Activated B cell treated with CpG ODN at 0.5 μM for 24 hours (primary cell): Measurements from ENCODE around the gene TRAPPC6A. TPM values are rescaled to one million over a fixed set of nuclear protein-coding genes. Genes with fewer than 3 reads are reported as not detected.

ENCODE experiments used
- ATAC-seq: fragments of 200-7000 bp; cut with Tn5 transposase; one replicate; pipeline ENCODE4 v1.10.0; 2021; ENCODE audit warnings: low read depth, mild to moderate bottlenecking, moderate library complexity
- CTCF ChIA-PET: fragments of 350-600 bp; sonication (Branson Sonifier 250); formaldehyde crosslinking; loops from one replicate; lab custom pipeline; 2021; ENCODE audit warnings: antibody characterized with exemption; lab: Charles Lee
- POLR2A ChIA-PET: fragments of 350-600 bp; sonication (Branson Sonifier 250); formaldehyde crosslinking; loops from one replicate; lab custom pipeline; 2021; ENCODE audit warnings: antibody characterized with exemption; lab: Charles Lee
- DNase-seq: peaks from one replicate; pipeline ENCODE4 v3.0.0; 2022
- H3K27ac Mint-ChIP-seq: one replicate; pipeline ENCODE4 v1.8.0; 2020; ENCODE audit warnings: mixed read lengths
- H3K27me3 Mint-ChIP-seq: one replicate; pipeline ENCODE4 v1.8.0; 2021; ENCODE audit warnings: mixed read lengths
- H3K36me3 Mint-ChIP-seq: one replicate; pipeline ENCODE4 v1.8.0; 2021; ENCODE audit warnings: low read depth, mixed read lengths
- H3K4me1 Mint-ChIP-seq: one replicate; pipeline ENCODE4 v1.8.0; 2021; ENCODE audit warnings: mixed read lengths
- H3K4me3 Mint-ChIP-seq: one replicate; pipeline ENCODE4 v1.8.0; 2020; ENCODE audit warnings: mild to moderate bottlenecking, mixed read lengths
- H3K9me3 Mint-ChIP-seq: one replicate; pipeline ENCODE4 v1.8.0; 2020; ENCODE audit warnings: mixed read lengths
- intact Hi-C: fragments of 100-400 bp; cut with micrococcal nuclease; formaldehyde crosslinking; loops from one replicate; pipeline ENCODE4 v1.15.1; 2024
- total RNA-seq: library from RNA; stranded (reverse); gene quantifications from 2 replicates; pipeline ENCODE4 v1.2.3, GENCODE V29; 2022
- TF ChIP-seq, protein P1 (sequence below): fragments of 200-600 bp; IDR thresholded peaks from one replicate; pipeline ENCODE4 v1.8.0; 2022; ENCODE audit warnings: antibody characterized with exemption, mild to moderate bottlenecking

The TRAPPC6A gene
- total RNA-seq, 1 donor from 2014 or later, result 56.0 TPM

DNA sequence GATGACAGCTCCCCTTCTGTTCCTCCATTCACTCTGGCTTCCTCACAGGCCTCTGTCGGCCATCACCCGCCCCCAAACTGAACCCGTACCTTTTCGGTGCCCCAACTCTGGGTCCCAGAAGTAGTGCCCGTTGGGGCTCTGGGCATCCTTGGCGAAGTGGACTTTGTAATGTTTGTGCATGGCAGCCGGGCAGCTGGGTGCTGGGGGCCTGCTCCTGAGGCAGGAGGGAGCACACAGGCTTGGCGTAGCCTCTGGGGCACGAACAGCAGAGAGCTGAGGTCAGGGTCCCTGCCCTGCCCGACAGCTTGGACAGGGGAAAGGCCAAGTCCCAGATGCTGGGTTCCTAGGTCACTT, 18.1 kb downstream of the TRAPPC6A start:
- Mint-ChIP-seq H3K9me3 (no peaks in the 10 kb centered on the region), H3K27me3 (peaks cover 37% of the 10 kb centered on the region), H3K4me3 (no peak overlapping the region), H3K4me1 (peaks cover 13% of the 10 kb centered on the region), H3K27ac (no peak overlapping the region), H3K36me3 (no peaks in the 10 kb centered on the region)
- CTCF ChIA-PET, result no interaction called here
- intact Hi-C loops, result no loop called here
- DNase-seq (no peak), ATAC-seq (no peak)
- TF ChIP-seq, protein P1, sequence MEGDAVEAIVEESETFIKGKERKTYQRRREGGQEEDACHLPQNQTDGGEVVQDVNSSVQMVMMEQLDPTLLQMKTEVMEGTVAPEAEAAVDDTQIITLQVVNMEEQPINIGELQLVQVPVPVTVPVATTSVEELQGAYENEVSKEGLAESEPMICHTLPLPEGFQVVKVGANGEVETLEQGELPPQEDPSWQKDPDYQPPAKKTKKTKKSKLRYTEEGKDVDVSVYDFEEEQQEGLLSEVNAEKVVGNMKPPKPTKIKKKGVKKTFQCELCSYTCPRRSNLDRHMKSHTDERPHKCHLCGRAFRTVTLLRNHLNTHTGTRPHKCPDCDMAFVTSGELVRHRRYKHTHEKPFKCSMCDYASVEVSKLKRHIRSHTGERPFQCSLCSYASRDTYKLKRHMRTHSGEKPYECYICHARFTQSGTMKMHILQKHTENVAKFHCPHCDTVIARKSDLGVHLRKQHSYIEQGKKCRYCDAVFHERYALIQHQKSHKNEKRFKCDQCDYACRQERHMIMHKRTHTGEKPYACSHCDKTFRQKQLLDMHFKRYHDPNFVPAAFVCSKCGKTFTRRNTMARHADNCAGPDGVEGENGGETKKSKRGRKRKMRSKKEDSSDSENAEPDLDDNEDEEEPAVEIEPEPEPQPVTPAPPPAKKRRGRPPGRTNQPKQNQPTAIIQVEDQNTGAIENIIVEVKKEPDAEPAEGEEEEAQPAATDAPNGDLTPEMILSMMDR, result no peak
- POLR2A ChIA-PET, result no interaction called here

DNA sequence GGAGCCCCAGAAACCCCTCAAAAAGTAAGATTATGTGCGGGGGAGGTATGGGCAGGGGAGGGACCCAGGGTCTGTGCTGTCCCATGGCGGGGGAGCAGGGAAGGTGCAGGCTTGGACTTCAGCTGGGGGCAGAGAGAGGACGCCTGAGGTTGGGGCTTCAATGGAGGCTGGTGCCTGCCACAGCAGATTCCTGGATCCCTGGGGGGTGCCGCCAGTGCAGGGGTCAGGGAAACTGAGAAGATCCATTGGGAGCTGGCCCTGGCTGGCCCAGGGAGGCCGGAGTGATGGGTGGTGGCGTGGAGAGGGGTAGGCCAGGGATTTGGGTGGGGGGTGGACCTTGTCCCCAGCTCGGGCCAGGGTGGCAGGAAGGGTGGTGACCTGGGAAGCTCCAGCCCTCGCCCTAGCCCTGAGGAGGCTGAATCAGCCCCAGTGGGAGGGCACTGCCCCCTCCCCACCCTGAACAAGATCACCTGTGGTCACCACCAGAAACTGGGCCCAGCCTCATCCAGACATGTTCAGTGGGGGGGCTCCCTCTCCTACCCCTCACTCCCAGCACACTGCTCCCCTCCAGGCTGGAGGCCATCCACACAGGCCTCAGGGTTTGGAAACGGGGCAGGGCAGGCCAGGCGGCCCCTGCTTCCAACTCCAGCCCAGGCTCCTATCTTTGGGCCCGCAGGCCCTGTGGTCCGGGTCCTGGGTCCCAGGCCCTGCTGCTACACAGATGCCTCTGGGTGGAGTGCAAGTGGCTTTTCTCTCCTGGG, 18.6 kb downstream of the TRAPPC6A start:
- peaks cover 9% of the 10 kb centered on the region for H3K4me1 Mint-ChIP-seq
- H3K27me3 Mint-ChIP-seq, result peaks cover 38% of the 10 kb centered on the region
- POLR2A ChIA-PET, result interaction anchor here (1.0 kb wide), 1 partner anchor 20 kb away, joined by 3 read pairs; no protein-coding TSS in a partner anchor
- TF ChIP-seq, protein P1, result no peak
- CTCF ChIA-PET, result no interaction called here
- no peak overlapping the region for H3K4me3 Mint-ChIP-seq
- H3K9me3 Mint-ChIP-seq, result no peaks in the 10 kb centered on the region
- no peak for DNase-seq
- intact Hi-C loops, result no loop called here
- no peaks in the 10 kb centered on the region for H3K36me3 Mint-ChIP-seq
- H3K27ac Mint-ChIP-seq, result no peak overlapping the region
- ATAC-seq, result no peak

DNA sequence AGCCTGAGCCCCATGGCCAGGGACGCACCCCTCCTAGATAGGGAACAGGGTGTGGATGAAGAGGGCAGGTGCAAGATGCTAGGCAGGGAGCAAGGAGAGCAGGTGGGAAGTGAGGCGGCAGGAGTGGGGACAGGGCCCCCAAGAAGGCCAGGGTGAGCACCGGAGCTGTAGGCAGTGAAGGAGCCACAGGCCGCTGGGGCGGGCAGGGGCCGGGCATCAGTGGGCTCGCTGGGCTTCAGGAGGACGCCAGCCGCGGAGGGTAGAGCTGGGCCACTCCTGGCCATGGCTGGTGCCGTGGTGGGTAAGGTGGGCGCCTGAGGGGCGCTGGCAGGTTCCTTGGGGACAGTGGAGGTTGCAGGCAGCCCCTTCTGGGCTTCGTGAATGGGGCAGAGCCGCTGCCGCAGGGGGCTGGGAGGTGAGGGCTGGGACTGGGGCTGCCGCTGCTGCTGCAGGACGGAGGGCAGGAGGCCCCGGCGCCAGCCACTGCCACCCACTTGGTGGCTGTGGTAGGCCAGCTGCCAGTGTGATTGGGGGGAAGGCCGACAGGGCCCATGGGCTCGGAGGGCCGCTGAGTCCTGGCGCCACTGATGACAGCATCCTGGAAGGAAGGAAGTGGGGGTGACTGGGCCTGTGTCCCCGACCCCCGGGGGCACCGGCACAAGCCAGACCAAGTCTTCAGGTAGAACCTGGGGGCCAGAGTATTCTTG, 19.4 kb downstream of the TRAPPC6A start:
- POLR2A ChIA-PET, result interaction anchor here (1.0 kb wide), 1 partner anchor 20 kb away, joined by 3 read pairs; no protein-coding TSS in a partner anchor
- H3K4me1 Mint-ChIP-seq, result peaks cover 8% of the 10 kb centered on the region
- TF ChIP-seq, protein P1, result no peak
- no peak overlapping the region for H3K27ac Mint-ChIP-seq
- DNase-seq (no peak), ATAC-seq (no peak)
- intact Hi-C loops, result no loop called here
- peaks cover 44% of the 10 kb centered on the region for H3K27me3 Mint-ChIP-seq
- H3K36me3 Mint-ChIP-seq, result no peaks in the 10 kb centered on the region
- no peak overlapping the region for H3K4me3 Mint-ChIP-seq
- H3K9me3 Mint-ChIP-seq, result no peaks in the 10 kb centered on the region
- CTCF ChIA-PET, result no interaction called here

DNA sequence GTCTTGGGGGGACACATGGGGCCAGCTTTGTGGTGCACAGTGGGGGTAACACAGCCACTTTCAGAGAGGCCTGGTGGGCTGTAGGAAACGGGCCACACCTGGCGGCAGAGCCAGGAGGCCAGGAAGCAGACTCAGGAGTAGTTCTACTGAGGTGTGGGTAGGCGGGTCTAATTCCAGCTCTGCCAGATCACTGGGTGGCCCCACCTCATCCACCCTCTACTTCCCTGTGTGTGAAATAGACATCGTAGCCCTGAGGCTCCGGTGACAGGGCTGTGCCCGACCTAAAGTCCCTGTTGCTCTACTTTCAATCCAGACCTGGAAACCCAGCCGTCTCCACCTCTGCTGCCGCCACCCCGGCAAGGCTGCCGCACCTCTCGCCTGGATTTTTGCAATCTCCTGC, 21.3 kb downstream of the TRAPPC6A start:
- TF ChIP-seq, protein P1, result no peak
- intact Hi-C loops, result no loop called here
- Mint-ChIP-seq H3K27me3 (peaks cover 52% of the 10 kb centered on the region), H3K36me3 (no peaks in the 10 kb centered on the region), H3K4me3 (no peak overlapping the region), H3K9me3 (no peaks in the 10 kb centered on the region), H3K4me1 (peaks cover 15% of the 10 kb centered on the region), H3K27ac (no peak overlapping the region)
- ChIA-PET CTCF (no interaction called here), POLR2A (no interaction called here)
- DNase-seq, result no peak
- ATAC-seq, result no peak

DNA sequence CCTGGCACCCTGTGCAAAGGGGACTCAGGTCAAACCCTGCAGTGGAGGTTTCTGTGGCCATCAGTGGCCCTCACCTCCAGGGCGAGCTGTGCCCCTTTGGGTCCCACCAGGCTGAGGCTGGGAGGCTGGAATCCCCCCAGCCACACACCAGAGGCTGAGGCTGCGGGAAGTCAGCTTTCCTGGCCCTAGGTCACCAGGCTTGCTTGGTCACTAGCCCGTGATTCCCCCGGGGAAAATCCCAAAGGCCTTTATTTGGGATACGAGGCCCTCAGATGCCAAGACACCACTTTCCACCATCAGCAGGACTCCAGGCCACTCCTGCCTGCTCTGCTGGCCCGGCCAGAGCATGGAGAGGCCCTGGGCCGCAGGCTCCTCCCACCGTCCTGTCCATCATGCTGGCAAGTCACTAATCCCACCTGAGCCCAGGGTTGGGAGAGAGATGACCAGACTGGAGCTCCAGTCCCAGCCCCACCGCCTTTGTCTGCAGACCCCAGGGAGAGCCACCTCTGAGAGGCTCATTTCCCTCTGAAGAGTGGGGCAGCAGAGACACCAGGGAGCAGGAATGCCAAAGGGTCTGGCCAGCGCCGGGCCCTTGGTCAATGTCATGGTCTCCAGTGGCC, 21.9 kb downstream of the TRAPPC6A start:
- peaks cover 15% of the 10 kb centered on the region for H3K4me1 Mint-ChIP-seq
- DNase-seq (no peak), ATAC-seq (no peak)
- no peaks in the 10 kb centered on the region for H3K36me3 Mint-ChIP-seq
- TF ChIP-seq, protein P1, result no peak
- POLR2A ChIA-PET, result no interaction called here
- CTCF ChIA-PET, result no interaction called here
- H3K27me3 Mint-ChIP-seq, result peaks cover 54% of the 10 kb centered on the region
- no peak overlapping the region for H3K27ac Mint-ChIP-seq
- H3K9me3 Mint-ChIP-seq, result no peaks in the 10 kb centered on the region
- H3K4me3 Mint-ChIP-seq, result no peak overlapping the region
- intact Hi-C loops, result no loop called here
